MCF 10A (cell line): ENCODE data around the gene KLLN. TPM values are rescaled to one million over a fixed set of nuclear protein-coding genes. Genes with fewer than 3 reads are reported as not detected.
"Not testable (repeated sequence)": the region's sequence is repeated elsewhere in the genome, so short reads cannot be mapped to it uniquely, and the experiment has no call there.

Experiments
- BruUV-seq: library from RNA; stranded (reverse); fragments of 400-500 nt; replicated peaks from 2 replicates; lab custom pipeline; 2021; lab: Mats Ljungman, UMichigan
- CTCF ChIA-PET: fragments of 300-600 bp; sonication (Branson Sonifier 250); formaldehyde crosslinking; extraction: SDS; loops from one replicate; lab custom pipeline; 2021; ENCODE audit warnings: antibody characterized with exemption, inconsistent platforms; lab: Yijun Ruan, JAX
- POLR2A ChIA-PET: fragments of 300-600, 350-650 bp; sonication (Branson Sonifier 250); formaldehyde crosslinking; extraction: SDS; loops from one replicate; lab custom pipeline; 2020; ENCODE audit warnings: antibody characterized with exemption, inconsistent platforms; lab: Yijun Ruan, JAX
- DNase-seq: peaks from one replicate; pipeline ENCODE4 v3.0.0-alpha.2; 2018; ENCODE audit not compliant: unreplicated experiment
- H3K27ac Mint-ChIP-seq: one replicate; pipeline ENCODE4 v1.8.0; 2022; ENCODE audit warnings: mild to moderate bottlenecking, low read depth, mixed read lengths; ENCODE audit not compliant: unreplicated experiment
- H3K27me3 Mint-ChIP-seq: one replicate; pipeline ENCODE4 v1.8.0; 2022; ENCODE audit warnings: mixed read lengths; ENCODE audit not compliant: insufficient read depth, unreplicated experiment
- H3K36me3 Mint-ChIP-seq: one replicate; pipeline ENCODE4 v1.8.0; 2022; ENCODE audit warnings: mild to moderate bottlenecking, moderate library complexity, mixed read lengths; ENCODE audit not compliant: insufficient read depth, unreplicated experiment
- H3K4me1 Mint-ChIP-seq: one replicate; pipeline ENCODE4 v1.8.0; 2022; ENCODE audit warnings: mixed read lengths; ENCODE audit not compliant: insufficient read depth, unreplicated experiment
- H3K4me3 Mint-ChIP-seq: one replicate; pipeline ENCODE4 v1.8.0; 2022; ENCODE audit warnings: mild to moderate bottlenecking, moderate library complexity, mixed read lengths; ENCODE audit not compliant: unreplicated experiment
- H3K9me3 Mint-ChIP-seq: one replicate; pipeline ENCODE4 v1.8.0; 2022; ENCODE audit warnings: mixed read lengths; ENCODE audit not compliant: unreplicated experiment
- CTCF ChIP-seq: fragments of 200-600 bp; IDR thresholded peaks from one replicate; pipeline ENCODE4 v1.8.0; 2022; ENCODE audit warnings: antibody characterized with exemption, mild to moderate bottlenecking; ENCODE audit not compliant: unreplicated experiment
- intact Hi-C: fragments of 100-400 bp; cut with micrococcal nuclease; formaldehyde crosslinking; loops from 2 replicates; pipeline ENCODE4 v1.14.1; 2022
- total RNA-seq: library from RNA; stranded (reverse); gene quantifications from 2 replicates; pipeline ENCODE4 v1.2.3, GENCODE V29; 2022

KLLN gene
- total RNA-seq, 1 experiment from 2014 or later, result 0.68 TPM

- BruUV-seq, result no TSS peak
- H3K27me3 Mint-ChIP-seq, result no peaks in the 10 kb centered on the region
- ChIA-PET CTCF (interaction anchor here (0.6 to 1.0 kb wide), 3 partner anchors 8 to 941 kb away, joined by 3 read pairs; no protein-coding TSS in a partner anchor), POLR2A (interaction anchor here (0.6 to 11.6 kb wide), 10 partner anchors 6 to 517 kb away, joined by 3 to 185 read pairs (median 4); partner anchors contain the start of genes ATAD1, KLLN and PTEN)
- peak overlapping the region; percentile 47 for H3K4me3 Mint-ChIP-seq
- intact Hi-C loops, result no loop called here
- DNase-seq, result no peak
- TF ChIP-seq CTCF, result no peak
- peaks cover 22% of the 10 kb centered on the region for H3K4me1 Mint-ChIP-seq
- H3K9me3 Mint-ChIP-seq, result no peaks in the 10 kb centered on the region
- peaks cover 18% of the 10 kb centered on the region for H3K36me3 Mint-ChIP-seq
- peak overlapping the region; percentile 12 for H3K27ac Mint-ChIP-seq
Observed at GRCh38 chr10:87869773-87870551, 6.6 kb upstream of the KLLN start.

- intact Hi-C loops, BruUV-seq, H3K27me3 Mint-ChIP-seq, H3K27ac Mint-ChIP-seq, H3K9me3 Mint-ChIP-seq: not testable (repeated sequence)
- POLR2A ChIA-PET, result interaction anchor here (0.9 to 2.7 kb wide), 5 partner anchors 26 to 517 kb away, joined by 3 to 15 read pairs (median 5); partner anchors contain the start of gene ATAD1
- H3K4me1 Mint-ChIP-seq, result peaks cover 22% of the 10 kb centered on the region
- peak overlapping the region; percentile 87 for H3K4me3 Mint-ChIP-seq
- peak; percentile 27 for DNase-seq
- CTCF ChIA-PET, result interaction anchor here (0.6 to 1.0 kb wide), 3 partner anchors 7 to 941 kb away, joined by 3 read pairs; no protein-coding TSS in a partner anchor
- peaks cover 18% of the 10 kb centered on the region for H3K36me3 Mint-ChIP-seq
Observed at GRCh38 chr10:87869139-87869538, 5.8 kb upstream of the KLLN start.

- no peaks in the 10 kb centered on the region for H3K9me3 Mint-ChIP-seq
- TF ChIP-seq CTCF, result no peak
- DNase-seq, result peak; percentile 30
- no TSS peak for BruUV-seq
- peaks cover 17% of the 10 kb centered on the region for H3K4me1 Mint-ChIP-seq
- CTCF ChIA-PET, result interaction anchor here (0.7 kb wide), 1 partner anchor 422 kb away, joined by 3 read pairs; no protein-coding TSS in a partner anchor
- intact Hi-C loops, result no loop called here
- POLR2A ChIA-PET, result interaction anchor here (0.7 to 2.7 kb wide), 12 partner anchors 12 to 1125 kb away, joined by 3 to 15 read pairs (median 4); partner anchors contain the start of gene ATAD1
- peaks cover 18% of the 10 kb centered on the region for H3K36me3 Mint-ChIP-seq
- peak overlapping the region; percentile 87 for H3K4me3 Mint-ChIP-seq
- no peaks in the 10 kb centered on the region for H3K27me3 Mint-ChIP-seq
- H3K27ac Mint-ChIP-seq, result no peak overlapping the region
Observed at GRCh38 chr10:87868277-87868676, 4.9 kb upstream of the KLLN start.

DNA sequence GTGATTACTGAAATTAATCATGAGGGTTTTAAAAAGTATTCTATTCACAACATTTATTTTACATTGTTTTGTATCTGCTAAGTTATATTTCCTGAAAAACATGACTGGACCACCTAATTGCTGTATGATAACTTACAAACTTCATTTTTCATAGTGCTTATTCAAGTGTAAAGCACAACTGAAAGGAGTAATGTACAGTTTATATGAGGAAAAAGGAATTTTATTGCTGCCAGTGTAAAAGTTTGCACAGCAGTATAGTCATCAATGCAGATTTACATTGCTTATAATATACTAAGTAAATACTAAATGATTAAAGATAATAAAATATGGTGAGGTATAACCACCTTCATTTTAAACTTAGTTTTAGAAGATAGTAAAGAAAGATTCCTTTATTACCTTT is 4.1 kb upstream of the KLLN start:
- ChIA-PET CTCF (interaction anchor here (0.7 kb wide), 1 partner anchor 423 kb away, joined by 3 read pairs; no protein-coding TSS in a partner anchor), POLR2A (interaction anchor here (1.0 to 1.1 kb wide), 3 partner anchors 12 to 1126 kb away, joined by 3 to 4 read pairs (median 4); no protein-coding TSS in a partner anchor)
- Mint-ChIP-seq H3K9me3 (no peaks in the 10 kb centered on the region), H3K27me3 (no peaks in the 10 kb centered on the region), H3K36me3 (peaks cover 12% of the 10 kb centered on the region), H3K27ac (peak overlapping the region; percentile 75), H3K4me3 (peak overlapping the region; percentile 87), H3K4me1 (peaks cover 17% of the 10 kb centered on the region)
- no peak for TF ChIP-seq CTCF
- intact Hi-C loops, result no loop called here
- no TSS peak for BruUV-seq
- DNase-seq, result peak; percentile 17
